HCT116 (cell line): ENCODE measurements around the gene UVRAG. TPM values are rescaled to one million over a fixed set of nuclear protein-coding genes. Genes with fewer than 3 reads are reported as not detected.

Source experiments
- ATAC-seq: fragments of 200-7000 bp; cut with Tn5 transposase; 2 replicates; pipeline ENCODE4 v1.9.1; 2020; ENCODE audit warnings: mild to moderate bottlenecking, moderate library complexity
- BruUV-seq: library from RNA; stranded (reverse); fragments of 400-500 nt; replicated peaks from 2 replicates; lab custom pipeline; 2021; lab: Mats Ljungman, UMichigan
- CTCF ChIA-PET: fragments of 300-600 bp; sonication (Branson Sonifier 250); formaldehyde crosslinking; loops from one replicate; lab custom pipeline; 2021; ENCODE audit warnings: antibody characterized with exemption; lab: Charles Lee
- POLR2A ChIA-PET: fragments of 300-600, 350-600 bp; sonication (Branson Sonifier 250); formaldehyde crosslinking; loops from one replicate; lab custom pipeline; 2021; ENCODE audit warnings: antibody characterized with exemption; lab: Charles Lee
- RAD21 ChIA-PET, 2 experiments: fragments of 300-600 bp; sonication (Branson Sonifier 250); formaldehyde crosslinking; loops; one replicate each; lab custom pipeline; 2023; ENCODE audit warnings: low total read pairs in 2 of 2; ENCODE audit not compliant: uncharacterized antibody in 2 of 2, unreplicated experiment in 2 of 2, low non-redundant PET in 1 of 2; lab: Charles Lee
- DNase-seq: peaks from one replicate; pipeline ENCODE4 v3.0.0-alpha.2; 2010; ENCODE audit warnings: low read depth, low spot score
- H2AFZ ChIP-seq: fragments of 200-600 bp; shearing (Covaris generic), sonication (generic); 2 replicates; pipeline ENCODE4 v1.6.1; 2017; ENCODE audit warnings: low read depth, mixed run types, mixed read lengths, antibody characterized with exemption, low read length; ENCODE audit not compliant: poor library complexity, severe bottlenecking
- H3K27ac ChIP-seq: 2 replicates; pipeline ENCODE4 v1.5.1; 2012; ENCODE audit warnings: low read depth, low read length
- H3K27me3 ChIP-seq: fragments of 200-600 bp; sonication (generic); 2 replicates; pipeline ENCODE4 v1.6.1; 2016; ENCODE audit warnings: mixed run types, low read length, mixed read lengths; ENCODE audit not compliant: insufficient read depth
- H3K36me3 ChIP-seq, 2 experiments: fragments of 200-500 bp in 1 of 2; fragments of 200-600 bp in 1 of 2; sonication (Bioruptor generic) in 1 of 2; sonication (generic) in 1 of 2; 2 replicates each; pipeline versions ENCODE4 v1.5.1 to v1.6.1; 2014 to 2016; ENCODE audit warnings: low read length in 2 of 2, inconsistent platforms in 1 of 2, mixed read lengths in 1 of 2, mixed run types in 1 of 2; ENCODE audit not compliant: insufficient read depth in 2 of 2, control insufficient read depth in 1 of 2
- H3K4me1 ChIP-seq, 2 experiments: fragments of 200-600 bp in 1 of 2; sonication (generic) in 1 of 2; 2 replicates each; pipeline versions ENCODE4 v1.5.1 to v1.6.1; 2012 to 2017; ENCODE audit warnings: low read length in 2 of 2, inconsistent platforms in 1 of 2, mild to moderate bottlenecking in 1 of 2, mixed read lengths in 1 of 2, mixed run types in 1 of 2, moderate library complexity in 1 of 2; ENCODE audit not compliant: insufficient read depth in 2 of 2, control insufficient read depth in 1 of 2
- H3K4me2 ChIP-seq: fragments of 200-600 bp; sonication (generic); 2 replicates; pipeline ENCODE4 v1.6.1; 2017; ENCODE audit warnings: mixed run types, low read length, mixed read lengths
- H3K4me3 ChIP-seq, 2 experiments: fragments of 200-600 bp in 1 of 2; sonication (generic) in 1 of 2; replicated peaks in 1 of 2; 2 replicates each; pipeline ENCODE4 v1.5.1; 2011 to 2016; ENCODE audit warnings: low read length in 2 of 2, control low read depth in 1 of 2, low read depth in 1 of 2, mild to moderate bottlenecking in 1 of 2, mixed read lengths in 1 of 2, mixed run types in 1 of 2
- H3K79me2 ChIP-seq: fragments of 200-600 bp; sonication (generic); 2 replicates; pipeline ENCODE4 v1.6.1; 2017; ENCODE audit warnings: mild to moderate bottlenecking, mixed run types, low read length, moderate library complexity, mixed read lengths; ENCODE audit not compliant: insufficient read depth
- H3K9ac ChIP-seq: fragments of 200-600 bp; sonication (generic); 2 replicates; pipeline ENCODE4 v1.6.1; 2016; ENCODE audit warnings: low read length, mixed read lengths
- H3K9me2 ChIP-seq: fragments of 200-600 bp; sonication (generic), shearing (Covaris generic); 2 replicates; pipeline ENCODE4 v1.6.1; 2017; ENCODE audit warnings: mixed run types, mild to moderate bottlenecking, moderate library complexity; ENCODE audit not compliant: insufficient read depth
- H3K9me3 ChIP-seq, 2 experiments: fragments of 200-500 bp in 1 of 2; fragments of 200-600 bp in 1 of 2; sonication (Bioruptor generic) in 1 of 2; sonication (generic) in 1 of 2; 2 replicates each; pipeline ENCODE4 v1.6.1; 2014 to 2017; ENCODE audit warnings: low read length in 2 of 2, mixed read lengths in 2 of 2, inconsistent platforms in 1 of 2, low read depth in 1 of 2, mild to moderate bottlenecking in 1 of 2, mixed run types in 1 of 2, moderate library complexity in 1 of 2; ENCODE audit not compliant: control insufficient read depth in 1 of 2, insufficient read depth in 1 of 2
- H4K20me1 ChIP-seq: fragments of 200-600 bp; sonication (generic), shearing (Covaris generic); 2 replicates; pipeline ENCODE4 v1.6.1; 2017; ENCODE audit warnings: mixed run types, mild to moderate bottlenecking, moderate library complexity; ENCODE audit not compliant: insufficient read depth
- CBX3 ChIP-seq: IDR thresholded peaks from 2 replicates; pipeline ENCODE4 v1.6.1; 2012; ENCODE audit warnings: low read depth
- EGR1 ChIP-seq: IDR thresholded peaks from 2 replicates; pipeline ENCODE4 v1.6.1; 2012; ENCODE audit warnings: low read depth
- ELF1 ChIP-seq: IDR thresholded peaks from 2 replicates; pipeline ENCODE4 v1.6.1; 2012; ENCODE audit warnings: low read depth, borderline replicate concordance
- EZH2 ChIP-seq: fragments of 200-600 bp; sonication (generic); IDR thresholded peaks from 2 replicates; pipeline ENCODE4 v1.6.1; 2017; ENCODE audit warnings: antibody characterized with exemption, mixed run types
- EZH2phosphoT487 ChIP-seq: fragments of 200-600 bp; IDR thresholded peaks from 2 replicates; pipeline ENCODE4 v1.6.1; 2018; ENCODE audit warnings: antibody characterized with exemption, borderline replicate concordance
- FOSL1 ChIP-seq: IDR thresholded peaks from 2 replicates; pipeline ENCODE4 v1.6.1; 2012; ENCODE audit warnings: low read depth
- POLR2A ChIP-seq: IDR thresholded peaks from 2 replicates; pipeline ENCODE4 v1.7.0; 2011; ENCODE audit warnings: borderline replicate concordance; ENCODE audit not compliant: insufficient read depth, insufficient read length; ENCODE audit errors: extremely low read depth
- RAD21 ChIP-seq: IDR thresholded peaks from 2 replicates; pipeline ENCODE4 v1.6.1; 2012; ENCODE audit warnings: low read depth, mild to moderate bottlenecking
- SRF ChIP-seq: IDR thresholded peaks from 2 replicates; pipeline ENCODE4 v1.6.1; 2012; ENCODE audit warnings: low read depth
- TCF7L2 ChIP-seq: IDR thresholded peaks from 2 replicates; pipeline ENCODE4 v1.7.0; 2011; ENCODE audit warnings: borderline replicate concordance, inconsistent platforms; ENCODE audit not compliant: insufficient read depth, insufficient read length; ENCODE audit errors: extremely low read depth
- YY1 ChIP-seq: IDR thresholded peaks from 2 replicates; pipeline ENCODE4 v1.6.1; 2011; ENCODE audit warnings: low read length, low read depth, moderate library complexity, mild to moderate bottlenecking; ENCODE audit not compliant: insufficient replicate concordance; ENCODE audit errors: extremely low read depth
- ZFX ChIP-seq: fragments of 450-650 bp; IDR thresholded peaks from 2 replicates; pipeline ENCODE4 v1.6.1; 2017
- ZNF274 ChIP-seq: fragments of 200-500 bp; sonication (Bioruptor generic); IDR thresholded peaks from 2 replicates; pipeline ENCODE4 v1.6.1; 2014; ENCODE audit warnings: mild to moderate bottlenecking, low read depth, low read length, inconsistent platforms
- intact Hi-C: fragments of 100-400 bp; cut with micrococcal nuclease; formaldehyde crosslinking; loops from 2 replicates; pipeline ENCODE4 v1.10.0; 2022
- total RNA-seq: library from RNA; stranded (reverse); gene quantifications from one replicate; pipeline ENCODE4 v1.2.1, GENCODE V29; 2021; ENCODE audit not compliant: unreplicated experiment
- TF ChIP-seq, protein P1 (sequence below): IDR thresholded peaks from 2 replicates; pipeline ENCODE4 v1.6.1; 2012
- TF ChIP-seq, protein P2 (sequence below), 3 experiments: fragments of 200-600 bp in 1 of 3; sonication (generic) in 1 of 3; IDR thresholded peaks in 2 of 3; conservative IDR thresholded peaks in 1 of 3; 2 replicates each; pipeline ENCODE4 v1.5.1; 2012 to 2017; ENCODE audit warnings: low read depth in 2 of 3, low read length in 2 of 3, antibody characterized with exemption in 1 of 3, borderline replicate concordance in 1 of 3, control low read depth in 1 of 3, mild to moderate bottlenecking in 1 of 3, mixed read lengths in 1 of 3, mixed run types in 1 of 3, moderate library complexity in 1 of 3; ENCODE audit not compliant: insufficient read depth in 1 of 3
- TF ChIP-seq, protein P3 (sequence below): IDR thresholded peaks from 2 replicates; pipeline ENCODE4 v1.6.1; 2012

Gene UVRAG
- total RNA-seq, 1 experiment from 2014 or later: 12.3 TPM

DNA sequence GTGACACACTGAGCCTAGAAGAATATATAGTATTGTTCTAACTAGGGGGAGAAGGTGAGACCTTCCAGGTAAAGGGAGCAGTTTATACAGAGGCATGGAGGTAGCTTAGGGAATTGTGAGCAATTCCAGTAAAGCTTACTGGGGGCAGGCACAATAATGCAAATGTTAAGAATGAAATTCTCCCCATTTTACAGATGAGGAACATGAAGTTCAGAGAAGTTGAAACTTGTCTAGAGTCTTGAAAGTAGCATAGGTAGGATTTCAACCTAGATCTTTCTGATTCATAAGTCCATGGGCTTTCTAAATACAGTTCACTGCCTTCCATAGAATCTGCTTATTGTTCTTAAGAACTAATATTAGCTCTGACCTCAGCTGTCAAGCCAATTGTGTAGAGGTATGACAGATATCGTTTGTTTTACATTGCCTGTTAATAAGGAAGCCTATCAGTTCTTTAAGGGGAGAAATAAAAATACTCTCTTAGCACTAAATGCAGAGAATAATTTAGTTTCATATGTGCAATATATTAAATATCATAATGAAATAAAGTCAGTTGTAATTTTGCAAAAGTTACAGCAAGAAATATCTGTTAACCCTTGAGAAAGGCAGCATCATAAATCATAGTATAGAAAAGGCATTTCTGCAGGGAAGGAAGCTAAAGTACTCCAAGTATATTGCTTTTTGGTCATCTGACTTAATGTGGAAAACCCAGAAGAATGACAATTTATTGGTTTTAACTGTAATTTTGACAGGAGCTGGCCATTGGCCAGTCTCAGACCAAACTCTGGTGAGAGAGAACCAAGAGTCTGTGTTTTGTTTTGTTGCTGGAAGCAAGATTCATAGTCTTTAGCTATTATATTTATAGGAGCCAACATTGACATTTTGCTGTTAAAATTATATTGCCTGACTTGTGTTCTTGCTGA is 181.8 kb downstream of the UVRAG start (continued):
- TF ChIP-seq, protein P1, sequence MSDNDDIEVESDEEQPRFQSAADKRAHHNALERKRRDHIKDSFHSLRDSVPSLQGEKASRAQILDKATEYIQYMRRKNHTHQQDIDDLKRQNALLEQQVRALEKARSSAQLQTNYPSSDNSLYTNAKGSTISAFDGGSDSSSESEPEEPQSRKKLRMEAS: no peak
- TF ChIP-seq CBX3 (no peak), EZH2 (no peak), ZFX (no peak), EZH2phosphoT487 (no peak)
- TF ChIP-seq, protein P2, sequence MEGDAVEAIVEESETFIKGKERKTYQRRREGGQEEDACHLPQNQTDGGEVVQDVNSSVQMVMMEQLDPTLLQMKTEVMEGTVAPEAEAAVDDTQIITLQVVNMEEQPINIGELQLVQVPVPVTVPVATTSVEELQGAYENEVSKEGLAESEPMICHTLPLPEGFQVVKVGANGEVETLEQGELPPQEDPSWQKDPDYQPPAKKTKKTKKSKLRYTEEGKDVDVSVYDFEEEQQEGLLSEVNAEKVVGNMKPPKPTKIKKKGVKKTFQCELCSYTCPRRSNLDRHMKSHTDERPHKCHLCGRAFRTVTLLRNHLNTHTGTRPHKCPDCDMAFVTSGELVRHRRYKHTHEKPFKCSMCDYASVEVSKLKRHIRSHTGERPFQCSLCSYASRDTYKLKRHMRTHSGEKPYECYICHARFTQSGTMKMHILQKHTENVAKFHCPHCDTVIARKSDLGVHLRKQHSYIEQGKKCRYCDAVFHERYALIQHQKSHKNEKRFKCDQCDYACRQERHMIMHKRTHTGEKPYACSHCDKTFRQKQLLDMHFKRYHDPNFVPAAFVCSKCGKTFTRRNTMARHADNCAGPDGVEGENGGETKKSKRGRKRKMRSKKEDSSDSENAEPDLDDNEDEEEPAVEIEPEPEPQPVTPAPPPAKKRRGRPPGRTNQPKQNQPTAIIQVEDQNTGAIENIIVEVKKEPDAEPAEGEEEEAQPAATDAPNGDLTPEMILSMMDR (IDR thresholded peaks at IDR 0.05 in 2 of 3, conservative IDR thresholded peaks at IDR 0.05 in 1 of 3; ENCODE audit: borderline replicate concordance in 1 of 3, insufficient read depth in 1 of 3, low read depth in 2 of 3, low read length in 2 of 3): no peak

DNA sequence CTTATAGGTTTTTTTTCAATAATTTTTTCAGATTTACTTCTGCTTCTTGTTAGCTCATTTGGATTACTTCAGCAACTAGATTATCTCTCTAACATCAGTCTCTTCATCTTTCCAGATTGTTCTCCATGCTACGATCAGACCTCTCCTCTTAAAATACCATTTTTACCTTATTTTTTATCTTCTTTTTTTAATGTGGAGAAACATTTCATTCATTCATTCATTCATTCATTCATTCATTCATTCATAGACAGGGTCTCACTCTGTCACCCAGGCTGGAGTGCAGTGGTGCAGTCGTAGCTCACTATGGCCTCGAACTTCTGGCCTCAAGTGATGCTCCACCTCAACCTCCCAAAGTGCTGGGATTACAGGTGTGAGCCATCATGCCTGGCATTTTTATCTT is 189.4 kb downstream of the UVRAG start:
- ChIA-PET RAD21 (no interaction called here), POLR2A (no interaction called here), CTCF (no interaction called here)
- no peaks in the 10 kb centered on the region for H4K20me1 ChIP-seq
- no peaks in the 10 kb centered on the region for H3K4me1 ChIP-seq
- H3K27me3 ChIP-seq: no peaks in the 10 kb centered on the region
- H3K36me3 ChIP-seq: no peaks in the 10 kb centered on the region
- H3K27ac ChIP-seq: no peak overlapping the region
- H3K4me2 ChIP-seq: no peak overlapping the region
- ATAC-seq (no peak), DNase-seq (no peak)
- H2AFZ ChIP-seq: no peak overlapping the region
- no peaks in the 10 kb centered on the region for H3K79me2 ChIP-seq
- intact Hi-C loops: no loop called here
- no peak overlapping the region for H3K4me3 ChIP-seq
- no TSS peak for BruUV-seq
- H3K9ac ChIP-seq: no peak overlapping the region
- H3K9me2 ChIP-seq: no peaks in the 10 kb centered on the region
- TF ChIP-seq FOSL1 (no peak), YY1 (no peak), POLR2A (no peak), RAD21 (no peak), EGR1 (no peak), ZNF274 (no peak), SRF (no peak), ELF1 (no peak), CBX3 (no peak), EZH2 (no peak), TCF7L2 (no peak)
- TF ChIP-seq, protein P1: no peak
- TF ChIP-seq, protein P3, sequence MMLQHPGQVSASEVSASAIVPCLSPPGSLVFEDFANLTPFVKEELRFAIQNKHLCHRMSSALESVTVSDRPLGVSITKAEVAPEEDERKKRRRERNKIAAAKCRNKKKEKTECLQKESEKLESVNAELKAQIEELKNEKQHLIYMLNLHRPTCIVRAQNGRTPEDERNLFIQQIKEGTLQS: no peak
- H3K9me3 ChIP-seq: no peaks in the 10 kb centered on the region
